Measurements from ENCODE around the gene ZNF787.

The ZNF787 gene

DNA sequence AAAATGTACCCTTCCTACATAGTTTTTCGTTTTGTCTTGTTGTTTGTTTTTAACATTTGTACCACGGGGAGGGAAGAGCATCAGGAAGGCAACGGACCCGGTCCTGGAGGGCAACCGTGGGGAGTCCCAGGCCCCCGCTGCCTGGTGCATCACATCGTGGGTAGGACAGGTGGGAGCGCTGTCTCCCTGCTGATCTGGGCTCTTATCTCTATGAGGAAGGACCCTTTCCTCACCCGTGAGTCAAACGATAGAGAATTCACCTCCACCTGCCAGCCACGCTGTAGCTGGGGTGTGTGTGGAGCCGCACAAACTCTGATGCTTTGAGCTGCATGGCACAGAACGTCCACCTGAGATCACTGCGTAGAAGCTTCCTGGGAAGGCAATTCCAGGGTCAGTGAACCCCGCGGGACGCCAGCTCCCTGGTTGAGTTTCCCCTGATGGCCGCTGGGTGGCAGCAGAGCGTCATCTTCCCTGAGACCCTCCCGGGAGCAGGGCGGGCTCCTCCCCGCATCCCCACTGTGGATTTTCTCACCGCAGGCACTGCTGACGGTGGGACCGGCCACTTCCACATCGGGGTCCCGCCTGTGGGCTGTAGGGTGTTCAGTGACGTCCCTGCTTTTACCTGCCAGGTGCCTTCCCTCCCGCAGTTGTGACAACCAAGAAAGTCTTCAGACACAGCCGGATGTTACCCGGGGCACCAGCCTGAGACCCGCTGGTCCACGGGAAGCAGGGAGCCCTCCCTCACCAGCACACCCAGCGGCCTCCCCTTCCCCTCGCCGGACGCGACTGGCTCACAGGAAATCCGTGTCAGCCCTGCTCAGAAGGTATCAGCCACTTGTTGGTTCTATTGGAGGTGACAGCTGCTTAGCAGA, 54.7 kb downstream of the ZNF787 start:
- Histone ChIP-seq H3F3A (ENCODE audit: low read depth) (no peaks in the 10 kb centered on the region), H3K9ac (ENCODE audit: low read depth, low read length, poor library complexity, severe bottlenecking) (peak overlapping the region; percentile 30), H3K9me3 (ENCODE audit: insufficient read depth, low read depth, low read length) (no peaks in the 10 kb centered on the region), H3K4me3 (ENCODE audit: low read length, poor library complexity, severe bottlenecking) (peak overlapping the region; percentile 73), H3K4me2 (ENCODE audit: low read depth, low read length, poor library complexity, severe bottlenecking) (peak overlapping the region; percentile 68), H3K27me3 (ENCODE audit: insufficient read depth, low read length, poor library complexity, severe bottlenecking) (no peaks in the 10 kb centered on the region), H4K20me1 (ENCODE audit: insufficient read depth, low read length, poor library complexity, severe bottlenecking) (no peaks in the 10 kb centered on the region), H3K4me1 (ENCODE audit: insufficient read depth, low read length, poor library complexity, severe bottlenecking) (no peaks in the 10 kb centered on the region), H3K9me2 (replicated peaks; ENCODE audit: low read depth, low read length) (no peaks in the 10 kb centered on the region), H3K36me3 (ENCODE audit: insufficient read depth, low read length) (no peaks in the 10 kb centered on the region), H3K79me2 (ENCODE audit: insufficient read depth, low read length) (no peaks in the 10 kb centered on the region), H2AFZ (ENCODE audit: low read length) (peak overlapping the region; percentile 96)
- no peak for TF ChIP-seq EZH2phosphoT487 (IDR thresholded peaks at IDR 0.05; ENCODE audit: borderline replicate concordance)
- TF ChIP-seq, protein P1, sequence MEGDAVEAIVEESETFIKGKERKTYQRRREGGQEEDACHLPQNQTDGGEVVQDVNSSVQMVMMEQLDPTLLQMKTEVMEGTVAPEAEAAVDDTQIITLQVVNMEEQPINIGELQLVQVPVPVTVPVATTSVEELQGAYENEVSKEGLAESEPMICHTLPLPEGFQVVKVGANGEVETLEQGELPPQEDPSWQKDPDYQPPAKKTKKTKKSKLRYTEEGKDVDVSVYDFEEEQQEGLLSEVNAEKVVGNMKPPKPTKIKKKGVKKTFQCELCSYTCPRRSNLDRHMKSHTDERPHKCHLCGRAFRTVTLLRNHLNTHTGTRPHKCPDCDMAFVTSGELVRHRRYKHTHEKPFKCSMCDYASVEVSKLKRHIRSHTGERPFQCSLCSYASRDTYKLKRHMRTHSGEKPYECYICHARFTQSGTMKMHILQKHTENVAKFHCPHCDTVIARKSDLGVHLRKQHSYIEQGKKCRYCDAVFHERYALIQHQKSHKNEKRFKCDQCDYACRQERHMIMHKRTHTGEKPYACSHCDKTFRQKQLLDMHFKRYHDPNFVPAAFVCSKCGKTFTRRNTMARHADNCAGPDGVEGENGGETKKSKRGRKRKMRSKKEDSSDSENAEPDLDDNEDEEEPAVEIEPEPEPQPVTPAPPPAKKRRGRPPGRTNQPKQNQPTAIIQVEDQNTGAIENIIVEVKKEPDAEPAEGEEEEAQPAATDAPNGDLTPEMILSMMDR (conservative IDR thresholded peaks at IDR 0.05; ENCODE audit: low read length), result peak; percentile 95

GRCh38 chr19:56053596-56053995, 67.5 kb downstream of the ZNF787 start:
- H3F3A ChIP-seq (ENCODE audit: low read depth), result no peaks in the 10 kb centered on the region
- no peak overlapping the region for H3K4me2 ChIP-seq (ENCODE audit: low read depth, low read length, poor library complexity, severe bottlenecking)
- no peak for TF ChIP-seq EZH2phosphoT487 (IDR thresholded peaks at IDR 0.05; ENCODE audit: borderline replicate concordance)
- TF ChIP-seq, protein P1 (conservative IDR thresholded peaks at IDR 0.05; ENCODE audit: low read length), result no peak
- H3K9me3 ChIP-seq (ENCODE audit: insufficient read depth, low read depth, low read length), result peaks cover 3% of the 10 kb centered on the region; the same call in 1 of the 2 replicates
- H3K27me3 ChIP-seq (ENCODE audit: insufficient read depth, low read length, poor library complexity, severe bottlenecking), result no peaks in the 10 kb centered on the region
- no peak overlapping the region for H3K9ac ChIP-seq (ENCODE audit: low read depth, low read length, poor library complexity, severe bottlenecking)
- H2AFZ ChIP-seq (ENCODE audit: low read length), result no peak overlapping the region
- no peaks in the 10 kb centered on the region for H3K79me2 ChIP-seq (ENCODE audit: insufficient read depth, low read length)
- no peaks in the 10 kb centered on the region for H4K20me1 ChIP-seq (ENCODE audit: insufficient read depth, low read length, poor library complexity, severe bottlenecking)
- H3K36me3 ChIP-seq (ENCODE audit: insufficient read depth, low read length), result no peaks in the 10 kb centered on the region
- H3K4me3 ChIP-seq (ENCODE audit: low read length, poor library complexity, severe bottlenecking), result no peak overlapping the region
- H3K9me2 ChIP-seq (replicated peaks; ENCODE audit: low read depth, low read length), result no peaks in the 10 kb centered on the region
- H3K4me1 ChIP-seq (ENCODE audit: insufficient read depth, low read length, poor library complexity, severe bottlenecking), result no peaks in the 10 kb centered on the region

Data from Loucy (cell line).